Endothelial cell of umbilical vein (primary cell): ENCODE measurements around the gene ZNF70.

Experiments used
- POLR2A ChIP-seq: IDR thresholded peaks from 2 replicates; pipeline ENCODE4 v1.6.1; 2012; ENCODE audit warnings: low read depth, mild to moderate bottlenecking, control low read depth, low read length
- POLR2AphosphoS5 ChIP-seq: IDR thresholded peaks from 2 replicates; pipeline ENCODE4 v1.6.1; 2012; ENCODE audit warnings: low read depth, mild to moderate bottlenecking, control low read depth, low read length, moderate library complexity; ENCODE audit not compliant: insufficient read depth

GRCh38 chr22:23750367-23750713 is 572 bp downstream of the ZNF70 start:
- TF ChIP-seq POLR2A (no peak), POLR2AphosphoS5 (no peak)
